Coronary artery (tissue), 2 donors: Measurements from ENCODE around the gene ATE1.

Source experiments
- DNase-seq: peaks from one replicate; pipeline ENCODE4 v3.0.0-alpha.2; 2017; ENCODE audit warnings: low spot score
- H3K27ac ChIP-seq, 2 donors: fragments of 200-600 bp; sonication (generic); one replicate each; pipeline ENCODE4 v1.5.1; 2016 to 2019
- H3K4me3 ChIP-seq: fragments of 200-600 bp; sonication (generic); 2 replicates; pipeline ENCODE4 v1.5.1; 2016; ENCODE audit warnings: mild to moderate bottlenecking, moderate library complexity
- TF ChIP-seq, protein P1 (sequence below): fragments of 200-600 bp; sonication (generic); IDR thresholded peaks from one replicate; pipeline ENCODE4 v1.5.1; 2019; ENCODE audit warnings: antibody characterized with exemption

The ATE1 gene

DNA sequence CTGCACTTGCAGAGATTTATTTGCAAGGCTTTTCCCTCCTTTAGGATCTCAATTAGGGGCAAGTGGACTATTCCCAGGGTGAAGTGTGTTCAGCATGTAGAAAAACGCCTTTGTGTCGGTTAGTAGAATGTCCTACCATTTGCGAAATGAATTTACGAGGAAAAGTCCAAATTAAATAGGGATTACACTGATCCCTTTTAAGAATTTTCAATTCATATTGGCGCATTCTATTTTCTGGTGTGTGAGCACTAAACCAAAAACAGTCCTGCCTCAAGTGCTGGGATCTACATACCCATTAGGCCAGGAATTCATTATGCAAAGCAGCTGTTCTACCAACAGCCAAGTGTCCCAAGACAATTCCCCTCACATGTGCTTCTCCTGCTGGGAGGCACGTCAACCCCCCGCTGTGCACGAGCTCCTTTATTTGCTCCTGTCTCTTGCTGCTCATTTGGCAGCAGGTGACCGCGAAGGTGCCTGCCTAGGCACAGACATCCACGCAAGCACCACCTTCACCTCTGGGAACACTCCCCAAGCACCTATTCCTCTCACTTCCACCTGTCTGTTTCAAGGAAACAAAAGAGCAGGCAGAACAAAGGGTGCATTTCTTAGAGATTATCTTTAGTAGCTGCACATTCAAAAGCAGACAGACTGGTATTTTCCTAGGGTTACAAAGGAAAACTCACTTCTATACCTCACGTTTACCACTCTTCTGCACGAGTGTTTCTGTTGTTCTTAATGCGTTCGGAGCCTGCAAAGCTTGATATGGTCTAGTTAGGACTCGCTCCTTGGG, 195.0 kb downstream of the ATE1 start:
- TF ChIP-seq, protein P1, sequence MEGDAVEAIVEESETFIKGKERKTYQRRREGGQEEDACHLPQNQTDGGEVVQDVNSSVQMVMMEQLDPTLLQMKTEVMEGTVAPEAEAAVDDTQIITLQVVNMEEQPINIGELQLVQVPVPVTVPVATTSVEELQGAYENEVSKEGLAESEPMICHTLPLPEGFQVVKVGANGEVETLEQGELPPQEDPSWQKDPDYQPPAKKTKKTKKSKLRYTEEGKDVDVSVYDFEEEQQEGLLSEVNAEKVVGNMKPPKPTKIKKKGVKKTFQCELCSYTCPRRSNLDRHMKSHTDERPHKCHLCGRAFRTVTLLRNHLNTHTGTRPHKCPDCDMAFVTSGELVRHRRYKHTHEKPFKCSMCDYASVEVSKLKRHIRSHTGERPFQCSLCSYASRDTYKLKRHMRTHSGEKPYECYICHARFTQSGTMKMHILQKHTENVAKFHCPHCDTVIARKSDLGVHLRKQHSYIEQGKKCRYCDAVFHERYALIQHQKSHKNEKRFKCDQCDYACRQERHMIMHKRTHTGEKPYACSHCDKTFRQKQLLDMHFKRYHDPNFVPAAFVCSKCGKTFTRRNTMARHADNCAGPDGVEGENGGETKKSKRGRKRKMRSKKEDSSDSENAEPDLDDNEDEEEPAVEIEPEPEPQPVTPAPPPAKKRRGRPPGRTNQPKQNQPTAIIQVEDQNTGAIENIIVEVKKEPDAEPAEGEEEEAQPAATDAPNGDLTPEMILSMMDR, result no peak
- Histone ChIP-seq H3K27ac (no peak overlapping the region), H3K4me3 (no peak overlapping the region)
- DNase-seq, result no peak

DNA sequence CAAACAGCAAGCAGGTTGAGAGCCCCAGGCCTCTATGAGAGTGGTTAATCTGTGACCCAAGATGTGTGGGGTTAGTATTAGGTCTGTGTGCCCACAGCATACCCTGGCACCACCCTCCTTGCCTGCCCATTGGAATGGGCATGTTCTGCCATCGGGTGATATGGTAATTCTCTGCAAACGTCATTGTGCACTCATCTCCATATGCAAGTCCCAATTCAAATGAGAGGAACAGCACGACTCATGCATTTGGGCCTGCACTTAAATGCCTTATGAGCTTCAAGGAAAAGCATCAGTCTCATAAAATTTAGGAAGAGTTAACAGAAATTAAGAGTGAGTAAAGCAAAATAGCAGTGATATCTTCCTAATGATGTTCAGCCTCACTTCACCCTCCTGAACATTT, 195.7 kb downstream of the ATE1 start:
- DNase-seq, result no peak
- Histone ChIP-seq H3K27ac (no peak overlapping the region), H3K4me3 (no peak overlapping the region)
- TF ChIP-seq, protein P1, result no peak

DNA sequence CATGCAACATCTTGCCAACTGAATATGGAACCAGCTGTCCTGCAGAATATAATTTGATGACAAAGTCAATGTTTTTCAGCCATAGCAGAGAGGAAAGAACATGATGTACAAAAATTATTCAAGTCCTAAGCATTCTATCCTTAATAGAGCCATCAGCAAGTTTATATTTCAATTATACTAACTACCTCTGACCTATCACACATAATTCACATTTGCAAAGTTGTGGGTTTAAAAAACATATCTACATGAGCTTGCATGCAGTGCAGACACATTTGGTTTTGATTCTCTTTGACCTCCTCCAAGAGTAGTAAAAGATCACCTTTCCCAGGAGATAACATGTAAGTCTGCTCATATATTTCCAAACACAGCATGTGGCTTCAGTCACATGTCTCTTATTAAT, 203.5 kb downstream of the ATE1 start:
- no peak for DNase-seq
- Histone ChIP-seq H3K27ac (no peak overlapping the region), H3K4me3 (no peak overlapping the region)
- TF ChIP-seq, protein P1, result no peak

DNA sequence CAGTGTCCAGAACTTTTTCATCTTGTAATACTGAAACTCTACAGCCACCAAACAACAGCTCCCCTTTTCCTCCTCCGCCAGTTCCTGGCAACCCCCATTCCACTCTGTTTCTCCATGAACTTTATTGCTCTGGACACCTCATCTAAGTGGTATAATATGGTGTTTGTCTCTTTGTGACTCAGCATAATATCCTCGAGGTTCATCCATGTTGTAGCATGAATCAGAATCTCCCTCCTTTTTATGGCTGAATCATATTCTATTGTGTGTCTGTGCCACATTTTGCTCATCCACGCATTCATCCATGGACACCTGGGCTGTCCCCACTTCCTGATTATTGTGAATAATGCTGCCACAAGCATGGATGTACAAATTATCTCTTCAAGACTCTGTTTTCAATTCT, 205.2 kb downstream of the ATE1 start:
- Histone ChIP-seq H3K27ac (no peak overlapping the region), H3K4me3 (no peak overlapping the region)
- no peak for DNase-seq
- TF ChIP-seq, protein P1, result no peak

DNA sequence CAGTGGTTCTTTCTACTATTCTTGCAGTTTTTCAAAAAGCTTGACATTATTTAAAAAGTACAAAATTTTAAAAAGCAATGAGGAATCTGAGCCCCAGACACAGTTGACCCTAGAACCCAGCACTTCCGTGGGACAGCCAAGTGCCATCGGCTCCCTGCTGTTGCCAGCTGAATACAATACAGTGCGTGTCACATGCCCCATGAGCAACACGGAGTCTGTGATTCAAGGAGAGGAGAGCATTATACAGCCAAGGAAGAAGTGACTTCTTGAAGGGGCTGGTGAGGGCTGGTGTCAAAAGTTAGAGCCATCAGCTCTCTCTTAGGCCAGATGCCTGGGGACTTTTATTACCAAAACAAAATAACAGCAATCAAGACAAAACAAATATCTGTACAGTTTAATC, 206.6 kb downstream of the ATE1 start:
- no peak overlapping the region for H3K4me3 ChIP-seq
- TF ChIP-seq, protein P1, result no peak
- no peak for DNase-seq
- H3K27ac ChIP-seq, result no peak overlapping the region

DNA sequence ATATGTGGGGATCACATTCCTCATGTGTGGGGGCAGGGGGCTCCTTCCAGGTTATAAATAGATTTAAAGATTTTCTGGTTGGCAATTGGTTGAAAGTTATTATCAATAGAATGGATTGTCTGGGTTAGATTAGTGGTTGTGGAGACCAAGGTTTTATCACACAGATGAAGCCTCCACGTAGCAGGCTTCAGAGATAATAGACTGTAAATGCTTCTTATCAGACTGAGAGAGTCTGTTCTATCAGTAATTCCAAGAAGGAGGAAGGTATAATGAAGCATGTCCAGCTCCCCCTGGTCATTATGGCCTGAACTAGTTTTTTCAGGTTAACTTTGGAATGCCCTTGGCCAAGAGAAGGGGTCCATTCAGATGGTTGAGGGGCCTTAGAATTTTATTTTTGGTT, 211.9 kb downstream of the ATE1 start:
- TF ChIP-seq, protein P1, result no peak

DNA sequence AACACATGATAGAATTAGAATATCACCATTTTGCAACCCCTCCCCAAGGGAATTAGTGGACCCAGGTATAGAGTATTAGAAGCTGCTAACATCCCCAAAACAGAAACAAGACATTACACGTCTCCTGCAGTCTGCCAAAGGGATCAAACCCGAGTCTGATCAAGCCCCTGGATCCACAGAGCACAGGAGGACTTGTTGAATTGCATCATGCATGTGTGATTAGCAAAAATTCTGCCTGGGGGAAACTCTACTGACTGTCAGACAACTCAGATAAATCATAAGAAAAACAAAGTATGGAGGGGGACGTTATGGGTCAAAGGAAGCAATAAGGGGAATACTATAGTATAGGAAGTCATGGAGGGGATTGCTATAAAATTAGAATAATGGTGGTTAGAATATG, 212.8 kb downstream of the ATE1 start:
- no peak for DNase-seq

More for the DNA sequence above, 211.9 kb downstream of the ATE1 start:
- Histone ChIP-seq H3K27ac (no peak overlapping the region), H3K4me3 (no peak overlapping the region)
- no peak for DNase-seq

More for the DNA sequence above, 212.8 kb downstream of the ATE1 start:
- Histone ChIP-seq H3K27ac (no peak overlapping the region), H3K4me3 (no peak overlapping the region)
- TF ChIP-seq, protein P1, result no peak
